C4-2B (cell line): ENCODE measurements around the gene SMKR1.
"Not testable (repeated sequence)": the region's sequence is repeated elsewhere in the genome, so short reads cannot be mapped to it uniquely, and the experiment has no call there.

Experiments used
- H3K27ac ChIP-seq: fragments of 450-650 bp; 2 replicates; pipeline ENCODE4 v1.5.1; 2017
- CTCF ChIP-seq: fragments of 450-650 bp; conservative IDR thresholded peaks from 2 replicates; pipeline ENCODE4 v1.5.1; 2017; ENCODE audit warnings: mild to moderate bottlenecking
- ZFX ChIP-seq: fragments of 450-650 bp; IDR thresholded peaks from 2 replicates; pipeline ENCODE4 v1.6.1; 2017

The SMKR1 gene

DNA sequence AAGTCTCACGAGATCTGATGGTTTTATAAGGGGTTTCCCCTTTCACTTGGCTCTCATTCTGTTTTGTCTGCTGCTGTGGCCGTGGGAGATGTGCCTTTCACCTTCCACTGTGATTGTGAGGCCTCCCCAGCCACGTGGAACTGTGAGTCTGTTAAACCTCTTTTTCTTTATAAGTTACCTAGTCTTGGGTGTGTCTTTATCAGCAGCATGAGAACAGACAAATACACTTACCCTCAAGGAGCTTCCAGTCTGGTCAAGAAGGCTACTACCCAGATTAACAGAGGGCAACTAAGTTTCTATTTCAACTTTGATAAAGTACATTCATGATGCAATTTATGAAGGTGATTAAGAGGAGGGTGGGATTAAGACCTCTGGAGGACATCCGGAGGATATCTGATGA lies 13.1 kb downstream of the SMKR1 start:
- TF ChIP-seq ZFX (no peak), CTCF (no peak)
- no peak overlapping the region for H3K27ac ChIP-seq

DNA sequence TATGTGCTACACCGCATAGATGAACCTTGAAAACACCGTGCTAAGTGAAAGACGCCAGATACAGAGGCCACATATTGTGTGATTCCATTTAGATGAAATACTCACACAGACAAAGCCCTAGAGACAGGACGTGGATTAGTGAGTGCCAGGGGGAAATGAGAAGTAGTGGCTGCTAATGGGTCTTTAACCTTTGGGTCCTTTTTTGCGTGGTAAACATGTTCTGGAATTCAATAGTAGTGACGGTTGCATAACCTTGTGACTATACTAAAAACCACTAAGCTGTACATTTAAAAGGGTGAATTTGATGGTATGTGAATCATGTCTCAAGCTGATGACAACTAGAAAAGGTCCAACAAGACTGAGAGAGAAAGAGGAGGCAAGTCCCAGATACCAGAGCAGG lies 15.6 kb downstream of the SMKR1 start:
- H3K27ac ChIP-seq = no peak overlapping the region
- TF ChIP-seq ZFX (no peak), CTCF (no peak)

- no peak overlapping the region for H3K27ac ChIP-seq
- no peak for TF ChIP-seq CTCF
- no peak for TF ChIP-seq ZFX
Measured at GRCh38 chr7:129519464-129519863, 17.1 kb downstream of the SMKR1 start.

- TF ChIP-seq CTCF (no peak), ZFX (no peak)
- H3K27ac ChIP-seq = no peak overlapping the region
Measured at GRCh38 chr7:129522088-129522970, 20.0 kb downstream of the SMKR1 start.

DNA sequence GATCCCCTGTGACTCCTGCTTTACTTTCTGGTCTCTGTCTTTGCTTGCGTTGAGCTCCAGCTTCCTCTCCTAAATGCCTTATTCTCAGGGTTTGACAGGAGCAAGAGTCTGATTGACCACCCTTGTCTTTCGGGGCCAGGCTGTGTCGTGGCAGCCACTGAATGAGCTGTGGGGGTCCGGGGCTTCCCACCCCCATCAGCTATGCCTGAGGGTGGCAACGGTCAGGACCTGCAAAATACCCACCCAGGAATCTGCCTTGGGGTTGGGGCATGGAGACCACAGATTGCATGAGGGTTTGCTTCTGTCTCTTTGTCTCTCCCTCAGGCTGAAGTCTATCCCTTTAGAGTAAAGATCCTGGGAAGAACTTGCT lies 20.6 kb downstream of the SMKR1 start:
- no peak for TF ChIP-seq CTCF
- no peak for TF ChIP-seq ZFX
- no peak overlapping the region for H3K27ac ChIP-seq

GRCh38 chr7:129523924-129524323 lies 21.6 kb downstream of the SMKR1 start:
- no peak overlapping the region for H3K27ac ChIP-seq
- no peak for TF ChIP-seq CTCF
- no peak for TF ChIP-seq ZFX

- not testable (repeated sequence) for H3K27ac ChIP-seq
Measured at GRCh38 chr7:129524405-129524804, 22.1 kb downstream of the SMKR1 start.
